HEK293 (cell line): ENCODE measurements around the gene GSC.

Experiments
- CTCF ChIA-PET: fragments of 350-600 bp; formaldehyde crosslinking; extraction: SDS; loops from one replicate; lab custom pipeline; 2021; ENCODE audit warnings: antibody characterized with exemption; lab: Yijun Ruan, JAX
- POLR2A ChIA-PET: fragments of 300-600 bp; formaldehyde crosslinking; extraction: SDS; loops from one replicate; lab custom pipeline; 2020; ENCODE audit warnings: antibody characterized with exemption, inconsistent platforms; lab: Yijun Ruan, JAX
- H3K27ac ChIP-seq: fragments of 200-500 bp; sonication (Bioruptor generic); 2 replicates; pipeline ENCODE4 v1.5.1; 2014; ENCODE audit warnings: low read depth, low read length, control low read depth, inconsistent platforms; ENCODE audit errors: extremely low read depth
- H3K36me3 ChIP-seq, 2 experiments: fragments of 200-500 bp in 1 of 2; sonication (Bioruptor generic) in 1 of 2; 1 replicate in 1 of 2; 2 replicates in 1 of 2; pipeline ENCODE4 v1.5.1; 2014 to 2017; ENCODE audit warnings: inconsistent platforms in 2 of 2, low read length in 2 of 2; ENCODE audit not compliant: control insufficient read depth in 2 of 2, insufficient read depth in 1 of 2
- H3K4me1 ChIP-seq: fragments of 200-500 bp; sonication (Bioruptor generic); 2 replicates; pipeline ENCODE4 v1.5.1; 2014; ENCODE audit warnings: mild to moderate bottlenecking, low read length, inconsistent platforms; ENCODE audit not compliant: control insufficient read depth, insufficient read depth
- H3K4me3 ChIP-seq: 2 replicates; pipeline ENCODE4 v1.5.1; 2011; ENCODE audit warnings: low read depth, mild to moderate bottlenecking, control low read depth, low read length, moderate library complexity
- H3K9me3 ChIP-seq: fragments of 200-500 bp; sonication (Bioruptor generic); 2 replicates; pipeline ENCODE4 v1.5.1; 2014; ENCODE audit warnings: low read depth, low read length, inconsistent platforms; ENCODE audit not compliant: control insufficient read depth, insufficient read depth
- FEZF1 ChIP-seq: fragments of 450-650 bp; formaldehyde crosslinking; IDR thresholded peaks from 2 replicates; pipeline ENCODE4 v1.5.1; 2016; ENCODE audit warnings: missing biosample characterization, missing genetic modification characterization
- GLI4 ChIP-seq: fragments of 450-650 bp; formaldehyde crosslinking; IDR thresholded peaks from 2 replicates; pipeline ENCODE4 v1.5.1; 2016; ENCODE audit warnings: missing biosample characterization, missing genetic modification characterization
- GLIS1 ChIP-seq: fragments of 450-650 bp; formaldehyde crosslinking; IDR thresholded peaks from 2 replicates; pipeline ENCODE4 v1.5.1; 2016; ENCODE audit warnings: missing biosample characterization, missing genetic modification characterization
- HOXD13 ChIP-seq: sonication (generic); formaldehyde crosslinking; IDR thresholded peaks from 2 replicates; pipeline ENCODE4 v1.8.0; 2022; ENCODE audit warnings: missing genetic modification reagents, borderline replicate concordance
- MEIS1 ChIP-seq: sonication (generic); formaldehyde crosslinking; IDR thresholded peaks from 2 replicates; pipeline ENCODE4 v1.8.1; 2022; ENCODE audit warnings: missing genetic modification reagents, mild to moderate bottlenecking, borderline replicate concordance
- MYNN ChIP-seq: fragments of 450-650 bp; formaldehyde crosslinking; IDR thresholded peaks from 2 replicates; pipeline ENCODE4 v1.5.1; 2016; ENCODE audit warnings: missing biosample characterization, missing genetic modification characterization, borderline replicate concordance
- RBAK ChIP-seq: fragments of 450-650 bp; formaldehyde crosslinking; IDR thresholded peaks from 2 replicates; pipeline ENCODE4 v1.5.1; 2016; ENCODE audit warnings: missing biosample characterization, missing genetic modification characterization
- REPIN1 ChIP-seq: fragments of 450-650 bp; formaldehyde crosslinking; IDR thresholded peaks from 2 replicates; pipeline ENCODE4 v1.5.1; 2017; ENCODE audit warnings: missing biosample characterization, missing genetic modification characterization, low read depth
- SCRT1 ChIP-seq: fragments of 450-650 bp; formaldehyde crosslinking; IDR thresholded peaks from 2 replicates; pipeline ENCODE4 v1.5.1; 2016; ENCODE audit warnings: missing biosample characterization, missing genetic modification characterization, borderline replicate concordance
- TSHZ1 ChIP-seq: fragments of 450-650 bp; formaldehyde crosslinking; IDR thresholded peaks from 2 replicates; pipeline ENCODE4 v1.5.1; 2016; ENCODE audit warnings: missing biosample characterization, missing genetic modification characterization, borderline replicate concordance
- ZBTB17 ChIP-seq: fragments of 450-650 bp; formaldehyde crosslinking; IDR thresholded peaks from 2 replicates; pipeline ENCODE4 v1.5.1; 2016; ENCODE audit warnings: missing biosample characterization, missing genetic modification characterization
- ZBTB8A ChIP-seq: fragments of 450-650 bp; formaldehyde crosslinking; IDR thresholded peaks from 2 replicates; pipeline ENCODE4 v1.5.1; 2016; ENCODE audit warnings: missing biosample characterization, missing genetic modification characterization
- ZFHX2 ChIP-seq: fragments of 450-650 bp; formaldehyde crosslinking; conservative IDR thresholded peaks from 2 replicates; pipeline ENCODE4 v1.5.1; 2016; ENCODE audit warnings: missing biosample characterization, missing genetic modification characterization
- ZFP37 ChIP-seq: fragments of 450-650 bp; formaldehyde crosslinking; IDR thresholded peaks from 2 replicates; pipeline ENCODE4 v1.5.1; 2016; ENCODE audit warnings: missing biosample characterization, missing genetic modification characterization
- ZNF121 ChIP-seq: fragments of 450-650 bp; formaldehyde crosslinking; IDR thresholded peaks from 2 replicates; pipeline ENCODE4 v1.5.1; 2016; ENCODE audit warnings: missing biosample characterization, missing genetic modification characterization
- ZNF155 ChIP-seq: fragments of 450-650 bp; formaldehyde crosslinking; IDR thresholded peaks from 2 replicates; pipeline ENCODE4 v1.5.1; 2016; ENCODE audit warnings: missing biosample characterization, missing genetic modification characterization
- ZNF174 ChIP-seq: fragments of 450-650 bp; formaldehyde crosslinking; IDR thresholded peaks from 2 replicates; pipeline ENCODE4 v1.5.0; 2017; ENCODE audit warnings: missing biosample characterization, mild to moderate bottlenecking, missing genetic modification characterization
- ZNF223 ChIP-seq: fragments of 450-650 bp; formaldehyde crosslinking; IDR thresholded peaks from 2 replicates; pipeline ENCODE4 v1.5.1; 2016; ENCODE audit warnings: missing biosample characterization, missing genetic modification characterization
- ZNF266 ChIP-seq: fragments of 450-650 bp; formaldehyde crosslinking; IDR thresholded peaks from 2 replicates; pipeline ENCODE4 v1.5.1; 2016; ENCODE audit warnings: missing biosample characterization, missing genetic modification characterization, low read depth
- ZNF37A ChIP-seq: fragments of 450-650 bp; IDR thresholded peaks from 2 replicates; pipeline ENCODE4 v1.5.1; 2018; ENCODE audit warnings: missing biosample characterization, missing genetic modification characterization
- ZNF416 ChIP-seq: fragments of 450-650 bp; formaldehyde crosslinking; IDR thresholded peaks from 2 replicates; pipeline ENCODE4 v1.5.1; 2016; ENCODE audit warnings: missing biosample characterization, missing genetic modification characterization
- ZNF426 ChIP-seq: fragments of 450-650 bp; formaldehyde crosslinking; IDR thresholded peaks from 2 replicates; pipeline ENCODE4 v1.5.1; 2017; ENCODE audit warnings: missing biosample characterization, missing genetic modification characterization, mild to moderate bottlenecking, inconsistent platforms, moderate library complexity
- ZNF433 ChIP-seq: fragments of 450-650 bp; formaldehyde crosslinking; IDR thresholded peaks from 2 replicates; pipeline ENCODE4 v1.5.1; 2016; ENCODE audit warnings: missing biosample characterization, missing genetic modification characterization, low read depth
- ZNF544 ChIP-seq: fragments of 450-650 bp; formaldehyde crosslinking; IDR thresholded peaks from 2 replicates; pipeline ENCODE4 v1.5.0; 2017; ENCODE audit warnings: missing biosample characterization, missing genetic modification characterization
- ZNF555 ChIP-seq: fragments of 450-650 bp; formaldehyde crosslinking; conservative IDR thresholded peaks from 2 replicates; pipeline ENCODE4 v1.5.1; 2017; ENCODE audit warnings: missing biosample characterization, mild to moderate bottlenecking, missing genetic modification characterization, inconsistent platforms
- ZNF560 ChIP-seq: fragments of 450-650 bp; formaldehyde crosslinking; IDR thresholded peaks from 2 replicates; pipeline ENCODE4 v1.5.1; 2017; ENCODE audit warnings: missing biosample characterization, missing genetic modification characterization, borderline replicate concordance
- ZNF596 ChIP-seq: fragments of 450-650 bp; IDR thresholded peaks from 2 replicates; pipeline ENCODE4 v1.5.0; 2018; ENCODE audit warnings: missing biosample characterization, mild to moderate bottlenecking, missing genetic modification characterization, moderate library complexity
- ZNF623 ChIP-seq: fragments of 450-650 bp; formaldehyde crosslinking; IDR thresholded peaks from 2 replicates; pipeline ENCODE4 v1.5.1; 2016; ENCODE audit warnings: missing biosample characterization, missing genetic modification characterization
- ZNF658 ChIP-seq: fragments of 450-650 bp; formaldehyde crosslinking; IDR thresholded peaks from 2 replicates; pipeline ENCODE4; 2016; ENCODE audit warnings: missing biosample characterization, missing genetic modification characterization
- ZNF701 ChIP-seq: fragments of 450-650 bp; formaldehyde crosslinking; IDR thresholded peaks from 2 replicates; pipeline ENCODE4 v1.5.1; 2016; ENCODE audit warnings: missing biosample characterization, missing genetic modification characterization
- ZNF776 ChIP-seq: fragments of 450-650 bp; formaldehyde crosslinking; IDR thresholded peaks from 2 replicates; pipeline ENCODE4 v1.5.0; 2017; ENCODE audit warnings: missing biosample characterization, missing genetic modification characterization, borderline replicate concordance
- TF ChIP-seq, protein P1 (sequence below): sonication (generic); formaldehyde crosslinking; IDR thresholded peaks from 2 replicates; pipeline ENCODE4 v1.8.1; 2022; ENCODE audit warnings: mild to moderate bottlenecking, moderate library complexity, missing genetic modification reagents
- TF ChIP-seq, protein P2 (sequence below): fragments of 450-650 bp; formaldehyde crosslinking; IDR thresholded peaks from 2 replicates; pipeline ENCODE4 v1.5.1; 2016; ENCODE audit warnings: missing biosample characterization, missing genetic modification characterization, low read depth

The GSC gene

DNA sequence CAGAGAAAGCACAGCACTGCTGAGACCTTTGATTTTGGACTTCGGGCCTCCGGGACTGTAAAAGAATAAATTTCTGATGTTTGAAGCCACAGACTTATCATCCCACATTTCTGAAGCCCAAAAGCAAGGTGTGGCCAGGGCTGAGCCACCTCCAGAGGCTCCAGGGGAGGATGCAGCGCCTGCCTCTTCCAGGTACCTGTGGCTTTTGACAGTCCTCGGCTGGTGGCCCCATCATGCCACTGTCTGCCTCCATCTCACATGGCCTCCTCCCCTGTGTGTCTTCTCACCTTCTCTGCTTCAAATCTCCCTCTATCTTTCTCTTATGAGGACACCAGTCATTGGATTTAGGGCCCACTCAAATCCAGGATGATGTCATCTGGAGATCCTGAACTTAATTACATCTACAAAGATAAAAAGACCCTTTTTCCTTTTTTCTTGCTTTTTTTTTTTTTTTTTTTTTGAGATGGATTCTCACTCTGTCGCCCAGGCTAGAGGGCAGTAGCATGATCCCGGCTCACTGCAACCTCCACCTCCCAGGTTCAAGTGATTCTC is 15.4 kb downstream of the GSC start (continued):
- no peak for TF ChIP-seq SCRT1 (tag by site-specific recombination)

DNA sequence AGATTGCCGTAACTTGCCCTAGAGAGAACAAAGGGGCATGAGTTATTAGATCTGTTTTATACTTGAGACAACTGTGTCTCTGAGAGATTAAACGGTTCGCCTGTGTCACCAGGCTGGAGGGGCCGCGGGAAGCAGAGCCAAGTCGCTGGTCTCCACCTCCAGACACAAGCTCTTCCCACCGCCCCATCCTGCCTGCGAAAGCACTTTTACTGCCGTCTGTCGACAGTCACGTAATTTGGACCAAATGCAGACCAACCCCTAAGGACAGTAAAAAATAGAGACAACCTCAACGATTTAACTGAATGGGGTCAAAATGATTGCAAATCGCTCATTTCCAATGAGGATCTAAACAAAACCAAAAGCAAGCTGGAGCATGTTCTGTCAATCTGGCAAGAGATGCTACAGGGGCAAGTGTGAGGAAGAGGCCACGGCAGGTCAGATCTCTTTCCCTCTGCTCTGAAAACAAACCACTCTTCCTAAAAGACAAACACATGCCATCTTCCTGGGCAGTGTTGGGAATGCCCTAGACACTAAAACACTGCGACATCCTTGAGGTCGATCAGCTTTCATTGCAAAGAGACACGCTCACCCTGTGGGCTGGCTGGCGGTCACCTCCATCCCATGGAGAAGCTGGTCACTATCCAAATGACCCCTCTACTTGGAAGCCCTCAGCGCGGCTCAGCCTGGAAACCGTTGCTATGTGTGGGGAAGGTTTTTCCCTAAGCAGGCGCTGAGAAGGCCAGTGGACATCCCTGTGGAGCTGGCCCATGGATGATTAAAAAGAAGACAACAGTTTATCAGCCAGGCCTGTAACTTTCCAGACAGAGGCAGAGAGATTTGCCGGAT is 17.1 kb downstream of the GSC start:
- CTCF ChIA-PET: interaction anchor here (0.6 to 0.7 kb wide), 3 partner anchors 14 to 364 kb away, joined by 3 read pairs; no protein-coding TSS in a partner anchor
- POLR2A ChIA-PET: no interaction called here

DNA sequence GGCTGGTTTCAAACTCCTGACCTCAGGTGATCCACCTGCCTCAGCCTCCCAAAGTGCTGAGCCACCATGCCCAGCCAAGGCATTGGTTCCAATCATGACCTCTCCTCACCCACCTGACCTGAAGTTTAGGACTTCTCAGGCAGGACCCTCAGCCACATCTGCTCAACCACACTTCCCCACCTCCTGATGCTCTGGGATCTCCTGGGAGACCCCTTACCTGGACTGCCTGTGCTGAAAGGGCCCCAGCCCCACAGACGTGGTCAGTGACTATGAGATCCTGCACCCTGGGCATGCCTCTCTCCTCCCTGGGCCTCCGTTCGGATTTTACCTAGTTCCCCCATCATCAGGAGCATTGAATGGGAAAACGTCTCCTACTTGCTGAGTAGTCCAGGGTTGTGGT is 18.0 kb downstream of the GSC start:
- no peaks in the 10 kb centered on the region for H3K36me3 ChIP-seq
- H3K27ac ChIP-seq: no peak overlapping the region
- no peaks in the 10 kb centered on the region for H3K4me1 ChIP-seq
- ChIA-PET POLR2A (no interaction called here), CTCF (interaction anchor here (0.7 kb wide), 1 partner anchor 53 kb away, joined by 3 read pairs; no protein-coding TSS in a partner anchor)
- no peak overlapping the region for H3K4me3 ChIP-seq
- no peaks in the 10 kb centered on the region for H3K9me3 ChIP-seq
- TF ChIP-seq, protein P1, sequence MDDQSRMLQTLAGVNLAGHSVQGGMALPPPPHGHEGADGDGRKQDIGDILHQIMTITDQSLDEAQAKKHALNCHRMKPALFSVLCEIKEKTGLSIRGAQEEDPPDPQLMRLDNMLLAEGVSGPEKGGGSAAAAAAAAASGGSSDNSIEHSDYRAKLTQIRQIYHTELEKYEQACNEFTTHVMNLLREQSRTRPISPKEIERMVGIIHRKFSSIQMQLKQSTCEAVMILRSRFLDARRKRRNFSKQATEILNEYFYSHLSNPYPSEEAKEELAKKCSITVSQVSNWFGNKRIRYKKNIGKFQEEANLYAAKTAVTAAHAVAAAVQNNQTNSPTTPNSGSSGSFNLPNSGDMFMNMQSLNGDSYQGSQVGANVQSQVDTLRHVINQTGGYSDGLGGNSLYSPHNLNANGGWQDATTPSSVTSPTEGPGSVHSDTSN: no peak
- TF ChIP-seq MEIS1 (CRISPR knock-in tag) (no peak), ZFP37 (tag by site-specific recombination) (no peak), ZNF560 (tag by site-specific recombination) (no peak), ZBTB17 (tag by site-specific recombination) (no peak), ZNF121 (tag by site-specific recombination) (no peak), ZNF433 (tag by site-specific recombination) (no peak), ZNF155 (tag by site-specific recombination) (no peak), GLIS1 (tag by site-specific recombination) (no peak), RBAK (tag by site-specific recombination) (no peak), ZNF596 (no peak), ZNF266 (tag by site-specific recombination) (no peak), ZFHX2 (tag by site-specific recombination) (no peak), ZNF658 (tag by site-specific recombination) (no peak), ZNF416 (tag by site-specific recombination) (no peak)
- TF ChIP-seq, protein P2, sequence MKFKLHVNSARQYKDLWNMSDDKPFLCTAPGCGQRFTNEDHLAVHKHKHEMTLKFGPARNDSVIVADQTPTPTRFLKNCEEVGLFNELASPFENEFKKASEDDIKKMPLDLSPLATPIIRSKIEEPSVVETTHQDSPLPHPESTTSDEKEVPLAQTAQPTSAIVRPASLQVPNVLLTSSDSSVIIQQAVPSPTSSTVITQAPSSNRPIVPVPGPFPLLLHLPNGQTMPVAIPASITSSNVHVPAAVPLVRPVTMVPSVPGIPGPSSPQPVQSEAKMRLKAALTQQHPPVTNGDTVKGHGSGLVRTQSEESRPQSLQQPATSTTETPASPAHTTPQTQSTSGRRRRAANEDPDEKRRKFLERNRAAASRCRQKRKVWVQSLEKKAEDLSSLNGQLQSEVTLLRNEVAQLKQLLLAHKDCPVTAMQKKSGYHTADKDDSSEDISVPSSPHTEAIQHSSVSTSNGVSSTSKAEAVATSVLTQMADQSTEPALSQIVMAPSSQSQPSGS: no peak

More for the DNA sequence above, 17.1 kb downstream of the GSC start:
- no peak overlapping the region for H3K4me3 ChIP-seq
- no peaks in the 10 kb centered on the region for H3K4me1 ChIP-seq
- no peaks in the 10 kb centered on the region for H3K9me3 ChIP-seq
- TF ChIP-seq MYNN (tag by site-specific recombination) (no peak), FEZF1 (tag by site-specific recombination) (no peak), ZNF426 (no peak), REPIN1 (tag by site-specific recombination) (no peak), HOXD13 (CRISPR knock-in tag) (no peak), ZNF623 (tag by site-specific recombination) (no peak), TSHZ1 (no peak), ZNF544 (tag by site-specific recombination) (no peak), ZFHX2 (tag by site-specific recombination) (no peak), ZNF223 (no peak), ZNF433 (tag by site-specific recombination) (no peak), GLI4 (tag by site-specific recombination) (no peak), ZNF37A (no peak), ZNF174 (tag by site-specific recombination) (no peak), ZNF776 (no peak), ZNF701 (tag by site-specific recombination) (no peak), ZNF555 (tag by site-specific recombination) (no peak), ZBTB8A (tag by site-specific recombination) (no peak)
- no peaks in the 10 kb centered on the region for H3K36me3 ChIP-seq
- no peak overlapping the region for H3K27ac ChIP-seq
